K562 treated with DMSO at 1 percent for 12 hours (cell line): Measurements from ENCODE around the gene ZNF709. TPM values are rescaled to one million over a fixed set of nuclear protein-coding genes. Genes with fewer than 3 reads are reported as not detected.

Source experiments
- total RNA-seq: library from RNA; unstranded; fragments of 300-600 nt; gene quantifications from 2 replicates; pipeline ENCODE4 v1.2.3, GENCODE V29; 2022; ENCODE audit not compliant: insufficient read depth

The ZNF709 gene
- 0.31 TPM in 1 of 2 replicates, not detected in the other for total RNA-seq

DNA sequence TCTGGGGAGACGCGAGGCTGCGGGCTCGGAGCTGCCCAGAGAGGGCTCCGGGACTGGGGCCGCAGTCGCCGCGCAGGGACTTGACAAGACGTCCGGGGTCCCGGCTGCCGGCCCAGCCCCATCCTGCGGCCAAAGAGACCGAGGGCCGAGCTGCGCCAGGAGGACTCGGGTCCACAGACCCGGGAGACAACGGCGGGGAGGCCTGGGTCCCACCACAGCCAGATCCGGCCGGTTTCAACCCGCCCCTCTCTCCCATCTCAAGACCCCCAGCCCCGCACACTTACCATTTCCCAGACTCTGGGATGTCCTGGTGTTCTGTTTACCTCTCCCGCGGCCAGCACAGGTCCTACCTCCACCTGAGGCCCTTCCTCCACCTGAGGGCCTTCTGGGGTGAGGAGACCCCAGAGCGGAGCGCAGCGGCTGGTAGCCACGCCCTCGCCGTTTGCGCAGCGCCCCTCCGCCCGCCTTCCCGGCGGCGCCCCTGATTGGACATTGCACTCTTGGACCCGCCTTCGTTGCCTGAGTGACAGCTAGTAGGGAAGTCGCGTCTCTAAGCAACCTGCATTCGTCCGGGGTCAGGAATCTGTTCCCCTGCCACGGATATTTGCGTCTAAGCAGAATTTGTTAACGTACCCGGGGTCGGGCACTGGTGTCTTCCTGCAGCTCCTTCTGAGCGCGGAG, at the start of gene ZNF709:
Gene ZNF709 (minus strand): TSS at position 446 of the 681 bp plus-strand sequence. CDS start 159 bp downstream, at position 287.

GRCh38 chr19:12440541-12441316, 43.9 kb downstream of the ZNF709 start, which contains the start of gene ZNF443:
ZNF443 (minus strand) TSS chr19:12441021; CDS start chr19:12440914, 107 bp downstream.

Other genes with a start within 250 kb of the ZNF709 start
- gene ZNF44, start 189.9 kb downstream of the ZNF709 start, total RNA-seq, result 2.5 and 7.0 TPM in 2 replicates
- gene ZNF563, start 151.2 kb downstream of the ZNF709 start, total RNA-seq, result 0.86 and 2.8 TPM in 2 replicates
- gene ZNF442, start 119.1 kb downstream of the ZNF709 start, total RNA-seq, result 1.0 and 3.3 TPM in 2 replicates
- gene ZNF799, start 83.5 kb downstream of the ZNF709 start, total RNA-seq, result 1.8 and 6.5 TPM in 2 replicates
- 0.50 and 3.3 TPM in 2 replicates for gene ZNF443, start 43.8 kb downstream of the ZNF709 start, total RNA-seq
- gene ZNF564, start 66.7 kb upstream of the ZNF709 start, total RNA-seq, result 4.6 and 5.4 TPM in 2 replicates
- 1.4 TPM in 1 of 2 replicates, not detected in the other for gene ZNF490, start 126.0 kb upstream of the ZNF709 start, total RNA-seq
- gene ZNF791, start 126.1 kb upstream of the ZNF709 start, total RNA-seq, result 3.1 and 9.5 TPM in 2 replicates
- gene MAN2B1, start 181.9 kb upstream of the ZNF709 start, total RNA-seq, result 63.4 and 103 TPM in 2 replicates
- gene WDR83, start 182.0 kb upstream of the ZNF709 start, total RNA-seq, result 13.5 and 16.3 TPM in 2 replicates
- gene DHPS, start 197.1 kb upstream of the ZNF709 start, total RNA-seq, result 97.8 and 118 TPM in 2 replicates
- gene GNG14, start 203.2 kb upstream of the ZNF709 start, total RNA-seq, result not detected in 2 replicates
- gene FBXW9, start 211.8 kb upstream of the ZNF709 start, total RNA-seq, result 9.1 and 12.5 TPM in 2 replicates
- gene TNPO2, start 239.1 kb upstream of the ZNF709 start, total RNA-seq, result 9.2 and 34.1 TPM in 2 replicates
- gene TRIR, start 249.9 kb upstream of the ZNF709 start, total RNA-seq, result 376 and 560 TPM in 2 replicates